Psoas muscle (tissue), 8 donors: ENCODE results near the gene ELL3. TPM values are rescaled to one million over a fixed set of nuclear protein-coding genes. Genes with fewer than 3 reads are reported as not detected.

Experiments
- ATAC-seq, 4 donors: fragments of 200-7000 bp; cut with Tn5 transposase; one replicate each; pipeline ENCODE4 v1.9.1; 2020; ENCODE audit warnings: moderate library complexity in 3 of 4, mild to moderate bottlenecking in 2 of 4
- DNase-seq, 2 donors: peaks; one replicate each; pipeline ENCODE4 v3.0.0-alpha.2; 2020
- H3K27ac ChIP-seq: fragments of 200-600 bp; one replicate; pipeline ENCODE4 v1.8.0; 2022
- H3K27me3 ChIP-seq, 3 donors: fragments of 200-600 bp in 1 of 3; one replicate each; pipeline versions ENCODE4 v1.6.1 to v1.8.0; 2013 to 2022; ENCODE audit warnings: low read length in 2 of 3, mild to moderate bottlenecking in 2 of 3, moderate library complexity in 1 of 3; ENCODE audit not compliant: insufficient read depth in 3 of 3
- H3K36me3 ChIP-seq, 2 donors: fragments of 200-600 bp in 1 of 2; one replicate each; pipeline versions ENCODE4 v1.6.1 to v1.8.0; 2013 to 2022; ENCODE audit warnings: low read depth in 1 of 2, mild to moderate bottlenecking in 1 of 2, moderate library complexity in 1 of 2; ENCODE audit not compliant: insufficient read depth in 1 of 2
- H3K4me1 ChIP-seq: fragments of 200-600 bp; one replicate; pipeline ENCODE4 v1.8.0; 2022
- H3K4me3 ChIP-seq: fragments of 200-600 bp; one replicate; pipeline ENCODE4 v1.8.0; 2022; ENCODE audit warnings: mild to moderate bottlenecking
- H3K9me3 ChIP-seq: fragments of 200-600 bp; one replicate; pipeline ENCODE4 v1.8.0; 2022
- CTCF ChIP-seq: fragments of 200-600 bp; IDR thresholded peaks from one replicate; pipeline ENCODE4 v1.8.0; 2022; ENCODE audit warnings: antibody characterized with exemption
- WGBS, 3 donors: extraction: QIAGEN DNeasy Blood & Tissue Kit; methylation state at CpG; one replicate each; pipeline versions ENCODE4 v1.1.6 to v1.1.7; 2013; 5-methylcytosine and 5-hydroxymethylcytosine counted together
- intact Hi-C, 2 donors: fragments of 100-400 bp; cut with DNase I; formaldehyde crosslinking; loops; one replicate each; pipeline versions ENCODE4 v1.11.0 to v1.14.2; 2022
- polyA plus RNA-seq, 3 donors: library from polyadenylated mRNA; stranded (reverse); fragments of 200-250 nt; gene quantifications; one replicate each; pipeline ENCODE4 v1.2.3, GENCODE V29; 2013
- total RNA-seq, 4 donors: library from RNA; stranded (reverse); fragmentation: NEBNext Ultra II Directional in 2 of 4; extraction: Animal tissue kit (Norgen Biotek cat#: 25700) in 2 of 4; gene quantifications; one replicate each; pipeline versions ENCODE4 v1.2.1 to v1.2.4, GENCODE V29; 2021 to 2023
- donor health status: healthy with polysubstance abuse.
- donor health status: DM: no; HTN: no; CAD: no; lungs with moderate emphysema.
- donor health status: Bipolar disorder and iron deficiency.
- donor health status: healthy.
- donor health status: DM: yes; HTN: yes; CAD: no.
- donor health status: DM: no; HTN: no; CAD: no.
- donor health status: DM: no; HTN: no; CAD: no.
- donor health status: DM: yes; HTN: yes; CAD: no.

Gene ELL3
- total and polyA plus RNA-seq, 7 donors = 1.3 to 8.5 (median 2.4) TPM

GRCh38 chr15:43795997-43796396, 19.2 kb upstream of the ELL3 start:
- ATAC-seq = no peak
- H3K9me3 ChIP-seq = no peaks in the 10 kb centered on the region
- intact Hi-C loops = no loop called here
- peaks cover 51% of the 10 kb centered on the region for H3K4me1 ChIP-seq
- TF ChIP-seq CTCF = no peak
- no peak for DNase-seq
- no peaks in the 10 kb centered on the region for H3K27me3 ChIP-seq
- H3K36me3 ChIP-seq = peaks cover 3 to 62% of the 10 kb centered on the region in 2 donors
- no peak overlapping the region for H3K4me3 ChIP-seq
- H3K27ac ChIP-seq = peak overlapping the region; percentile 99

- H3K4me3 ChIP-seq = no peak overlapping the region
Measured at GRCh38 chr15:43795197-43795596, 18.4 kb upstream of the ELL3 start.

GRCh38 chr15:43794269-43795037, 17.7 kb upstream of the ELL3 start:
- ATAC-seq = peak; percentile 8 to 43 (median 22)
- intact Hi-C loops = no loop called here
- TF ChIP-seq CTCF = no peak
- WGBS, 3 donors = 54 to 61% (median 57%) methylated on average over 9 of the region's 9 CpGs
- Histone ChIP-seq H3K9me3 (no peaks in the 10 kb centered on the region), H3K4me3 (peak overlapping the region; percentile 90), H3K36me3 (peaks cover 3 to 55% of the 10 kb centered on the region in 2 donors), H3K4me1 (peaks cover 44% of the 10 kb centered on the region), H3K27me3 (no peaks in the 10 kb centered on the region), H3K27ac (peak overlapping the region; percentile 99)
- DNase-seq = peak in 1 of 2 donors; percentile 53

More at GRCh38 chr15:43795197-43795596, 18.4 kb upstream of the ELL3 start:
- TF ChIP-seq CTCF = no peak
- no peaks in the 10 kb centered on the region for H3K9me3 ChIP-seq
- intact Hi-C loops = no loop called here
- WGBS, 3 donors = 87 to 92% (median 89%) methylated on average over 2 of the region's 2 CpGs
- peaks cover 51% of the 10 kb centered on the region for H3K4me1 ChIP-seq
- H3K27ac ChIP-seq = peak overlapping the region; percentile 99
- H3K27me3 ChIP-seq = no peaks in the 10 kb centered on the region
- no peak for ATAC-seq
- DNase-seq = no peak
- peaks cover 3 to 62% of the 10 kb centered on the region in 2 donors for H3K36me3 ChIP-seq

- no peaks in the 10 kb centered on the region for H3K27me3 ChIP-seq
- H3K4me3 ChIP-seq = peak overlapping the region; percentile 90
- peak overlapping the region; percentile 99 for H3K27ac ChIP-seq
- H3K36me3 ChIP-seq = peaks cover 3 to 47% of the 10 kb centered on the region in 2 donors
- DNase-seq = peak in 1 of 2 donors; percentile 22
- no peak for ATAC-seq
- peaks cover 44% of the 10 kb centered on the region for H3K4me1 ChIP-seq
- WGBS, 3 donors = 51 to 69% (median 62%) methylated on average over 10 of the region's 10 CpGs
- intact Hi-C loops = no loop called here
- no peaks in the 10 kb centered on the region for H3K9me3 ChIP-seq
- TF ChIP-seq CTCF = no peak
Measured at GRCh38 chr15:43793647-43794046, 16.9 kb upstream of the ELL3 start.
